GM20000 (cell line): ENCODE results near the gene TWIST2.

Source experiments
- DNase-seq: peaks from one replicate; pipeline ENCODE4 v3.0.0; 2012; ENCODE audit warnings: low spot score
- CTCF ChIP-seq: IDR thresholded peaks from 2 replicates; pipeline ENCODE4 v1.5.1; 2012; ENCODE audit warnings: mild to moderate bottlenecking, control low read depth; ENCODE audit errors: extremely low read depth, missing control alignments

TWIST2 gene

GRCh38 chr2:238868067-238868524 lies 20.2 kb downstream of the TWIST2 start:
- no peak for TF ChIP-seq CTCF
- no peak for DNase-seq

DNA sequence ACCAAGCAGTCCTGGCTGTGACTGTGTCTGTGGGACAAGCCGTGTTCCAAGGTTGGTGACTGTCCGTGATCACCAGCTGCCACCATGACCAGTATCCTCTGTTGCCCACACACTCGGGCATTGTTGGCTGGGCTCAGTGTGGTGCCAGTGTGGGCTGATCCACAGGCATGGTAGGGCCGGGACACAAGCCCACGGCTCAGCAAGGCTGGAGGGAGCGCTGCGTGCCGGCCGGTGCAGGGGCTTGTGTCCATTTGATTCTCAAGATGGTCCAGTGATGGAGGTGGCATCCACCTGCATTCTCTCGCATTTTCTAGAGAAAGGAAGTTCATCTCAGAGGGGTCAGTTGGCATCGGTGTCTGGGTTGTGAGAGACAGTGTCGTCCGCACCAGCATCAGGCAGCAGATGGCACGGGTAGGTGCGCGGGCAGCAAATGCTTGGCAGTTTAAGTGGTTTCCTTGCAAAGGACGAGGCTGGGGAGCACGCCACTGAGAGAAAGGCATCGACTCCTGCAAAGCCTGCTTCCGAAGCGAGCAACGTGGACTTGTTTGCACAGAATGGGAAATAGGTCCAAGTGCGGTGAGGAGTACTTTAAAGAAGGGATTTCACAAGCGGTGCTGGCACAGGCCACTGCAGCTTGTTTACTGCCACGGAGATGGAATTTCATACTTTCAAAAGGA lies 20.9 kb downstream of the TWIST2 start:
- TF ChIP-seq CTCF: no peak
- DNase-seq: no peak

DNA sequence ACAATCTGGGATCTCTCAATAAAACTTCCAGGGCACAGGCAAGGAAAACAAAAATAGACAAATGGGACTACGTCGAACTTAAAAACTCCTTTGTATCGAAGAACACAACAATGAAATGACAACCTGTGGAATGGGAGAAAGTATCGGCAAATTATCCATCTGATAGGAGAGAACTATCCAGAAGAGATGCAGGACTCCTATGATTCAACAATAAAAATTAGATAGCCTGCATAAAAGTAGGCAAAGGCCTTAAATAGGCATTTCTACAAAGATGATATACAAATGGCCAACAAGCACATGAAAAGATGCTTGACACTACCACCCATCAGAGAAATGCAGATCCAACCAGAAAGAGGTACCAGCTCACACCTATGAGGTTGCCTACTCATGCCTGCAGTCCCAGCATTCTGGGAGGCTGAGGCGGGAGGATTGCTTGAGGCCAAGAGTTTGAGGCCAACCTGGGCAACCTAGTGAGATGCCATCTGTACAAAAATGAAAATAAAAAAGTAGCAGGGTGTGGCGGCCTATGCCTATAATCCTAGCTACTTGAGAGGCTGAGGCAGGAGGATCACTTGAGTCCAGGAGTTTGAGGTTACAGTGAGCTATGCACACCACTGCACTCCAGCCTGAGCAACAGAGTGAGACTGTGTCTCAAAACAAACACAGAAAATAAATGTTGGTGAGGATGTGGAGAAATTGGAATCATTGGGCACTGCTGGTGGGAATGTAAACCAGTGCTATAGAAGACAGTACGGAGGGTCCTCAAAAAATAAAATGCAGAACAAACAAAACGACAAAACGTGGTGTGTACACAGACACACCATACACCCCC lies 21.6 kb downstream of the TWIST2 start:
- no peak for TF ChIP-seq CTCF

DNA sequence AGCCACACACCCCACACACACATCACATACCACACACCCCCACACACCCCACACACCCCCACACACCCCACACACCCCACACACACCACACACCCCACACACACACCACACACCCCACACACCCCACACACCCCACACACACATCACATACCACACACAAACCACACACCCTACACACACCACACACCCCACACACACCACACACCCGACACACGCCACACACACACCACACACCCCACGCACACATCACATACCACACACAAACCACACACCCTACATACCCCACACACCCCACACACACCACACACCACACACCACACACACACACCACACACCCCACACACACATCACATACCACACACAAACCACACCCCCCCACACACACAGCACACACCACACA lies 22.4 kb downstream of the TWIST2 start:
- no peak for TF ChIP-seq CTCF
- no peak for DNase-seq

More for the DNA sequence above, 21.6 kb downstream of the TWIST2 start:
- DNase-seq: no peak

- no peak for DNase-seq
- TF ChIP-seq CTCF: no peak
Measured at GRCh38 chr2:238872026-238872425, 24.1 kb downstream of the TWIST2 start.

DNA sequence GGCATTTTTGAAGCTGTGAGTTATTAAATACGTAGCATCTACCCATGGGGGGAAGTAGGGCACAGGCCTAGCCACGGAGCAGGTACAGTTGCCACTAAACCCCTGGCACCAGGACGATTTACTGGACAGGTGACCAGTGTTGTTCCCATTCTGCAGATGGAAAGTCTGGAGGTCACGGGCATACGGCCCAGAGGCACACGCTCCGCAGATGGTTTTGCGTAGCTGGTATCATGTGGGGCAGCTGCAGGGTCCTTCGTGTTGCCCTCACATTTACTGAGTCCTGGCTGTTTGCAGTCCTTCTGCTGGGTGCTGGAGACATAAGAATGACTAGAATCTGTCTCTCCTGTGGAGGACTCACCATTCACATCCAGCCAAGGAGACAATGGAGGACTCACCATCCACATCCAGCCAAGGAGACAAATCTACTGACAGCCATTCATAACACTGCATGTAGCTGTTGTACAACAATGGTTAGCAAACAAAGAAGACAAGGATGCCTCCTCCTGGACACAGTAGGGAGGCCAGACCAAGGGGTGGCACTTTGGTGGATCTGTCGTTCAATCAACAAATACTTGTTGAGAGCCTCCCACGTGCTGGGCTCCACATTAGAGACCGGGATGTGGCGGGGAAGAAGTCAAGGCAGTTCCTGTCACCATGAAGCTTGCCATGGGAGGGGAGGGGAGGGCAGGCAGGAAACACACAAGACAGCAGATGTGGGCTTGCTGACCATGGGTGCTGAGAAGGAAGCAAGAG lies 24.9 kb downstream of the TWIST2 start:
- no peak for DNase-seq
- TF ChIP-seq CTCF: no peak
